HEK293T (cell line): Measurements from ENCODE around the gene KCTD11.
"Not testable (repeated sequence)": the region's sequence is repeated elsewhere in the genome, so short reads cannot be mapped to it uniquely, and the experiment has no call there.

Source experiments
- ARNT ChIP-seq: fragments of 450-650 bp; IDR thresholded peaks from 2 replicates; pipeline ENCODE4 v1.6.1; 2017; ENCODE audit warnings: mild to moderate bottlenecking
- BHLHE40 ChIP-seq: fragments of 450-650 bp; IDR thresholded peaks from 2 replicates; pipeline ENCODE4 v1.6.1; 2016; ENCODE audit warnings: mild to moderate bottlenecking, moderate library complexity, borderline replicate concordance
- CTBP1 ChIP-seq: fragments of 450-650 bp; IDR thresholded peaks from 2 replicates; pipeline ENCODE4 v1.6.1; 2016; ENCODE audit warnings: borderline replicate concordance
- ELF4 ChIP-seq: fragments of 450-650 bp; IDR thresholded peaks from 2 replicates; pipeline ENCODE4 v1.6.1; 2017; ENCODE audit warnings: antibody characterized with exemption
- FOXA1 ChIP-seq: fragments of 450-650 bp; IDR thresholded peaks from 2 replicates; pipeline ENCODE4 v1.6.1; 2016; ENCODE audit warnings: mild to moderate bottlenecking
- FOXM1 ChIP-seq: fragments of 450-650 bp; IDR thresholded peaks from 2 replicates; pipeline ENCODE4 v1.6.1; 2017; ENCODE audit warnings: mild to moderate bottlenecking, borderline replicate concordance
- HDGF ChIP-seq: fragments of 450-650 bp; IDR thresholded peaks from 2 replicates; pipeline ENCODE4 v1.6.1; 2017; ENCODE audit warnings: antibody characterized with exemption, borderline replicate concordance
- NFRKB ChIP-seq: fragments of 450-650 bp; IDR thresholded peaks from 2 replicates; pipeline ENCODE4 v1.6.1; 2016; ENCODE audit warnings: mild to moderate bottlenecking, moderate library complexity
- PKNOX1 ChIP-seq: fragments of 450-650 bp; IDR thresholded peaks from 2 replicates; pipeline ENCODE4 v1.6.1; 2016
- SP1 ChIP-seq: fragments of 450-650 bp; IDR thresholded peaks from 2 replicates; pipeline ENCODE4 v1.6.1; 2017
- SUZ12 ChIP-seq: fragments of 450-650 bp; IDR thresholded peaks from 2 replicates; pipeline ENCODE4 v1.6.1; 2016; ENCODE audit warnings: mild to moderate bottlenecking
- TARDBP ChIP-seq: fragments of 450-650 bp; IDR thresholded peaks from 2 replicates; pipeline ENCODE4 v1.6.1; 2016
- ZNF384 ChIP-seq: fragments of 450-650 bp; IDR thresholded peaks from 2 replicates; pipeline ENCODE4 v1.6.1; 2016

- TF ChIP-seq TARDBP, BHLHE40, PKNOX1, FOXM1, CTBP1, ELF4, ARNT, HDGF, ZNF384, SUZ12, NFRKB, SP1, FOXA1: not testable (repeated sequence)
These were observed 14.4 kb upstream of the KCTD11 start for GRCh38 chr17:7337600-7337999.
